T-helper 1 cell treated with Interleukin-12 subunit alpha and Interleukin-12 subunit beta and Interleukin-4 antibody, amounts not matched to agents 30 ng/mL and 1 ng/mL, for 36 hours (primary cell): ENCODE results near the gene CADM2. TPM values are rescaled to one million over a fixed set of nuclear protein-coding genes. Genes with fewer than 3 reads are reported as not detected.
"Not testable (repeated sequence)": the region's sequence is repeated elsewhere in the genome, so short reads cannot be mapped to it uniquely, and the experiment has no call there.

Experiments
- intact Hi-C: fragments of 100-400 bp; cut with micrococcal nuclease; formaldehyde crosslinking; loops from one replicate; pipeline ENCODE4 v1.15.1; 2024
- total RNA-seq: library from RNA; stranded (reverse); gene quantifications from 2 replicates; pipeline ENCODE4 v1.2.3, GENCODE V29; 2022

CADM2 gene
- total RNA-seq, 1 donor from 2014 or later: not detected

- intact Hi-C loops: no loop called here
These were observed 931.3 kb downstream of the CADM2 start for GRCh38 chr3:85890043-85890555.

DNA sequence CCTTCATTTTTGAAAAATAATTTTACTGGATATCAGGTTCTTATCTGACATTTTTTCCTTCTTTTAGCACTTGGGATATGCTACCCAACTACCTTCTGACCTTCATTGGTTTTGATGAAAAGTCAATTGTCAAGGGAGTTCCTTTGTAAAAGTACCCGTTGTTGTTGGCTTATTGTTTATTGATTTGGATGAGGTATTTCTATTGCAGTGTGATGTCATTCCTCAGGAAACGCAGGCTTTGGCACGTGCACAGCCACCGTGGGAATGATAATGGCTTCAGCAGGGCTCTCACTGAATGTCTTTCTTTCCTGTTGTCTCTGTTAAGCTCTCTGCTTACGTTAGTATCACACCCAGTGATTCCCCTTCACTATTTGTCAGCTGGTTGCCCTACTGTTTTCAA is 944.6 kb downstream of the CADM2 start:
- intact Hi-C loops: no loop called here

- intact Hi-C loops: no loop called here
These were observed 954.2 kb downstream of the CADM2 start for GRCh38 chr3:85912980-85913379.

- intact Hi-C loops: no loop called here
These were observed 963.6 kb downstream of the CADM2 start for GRCh38 chr3:85922374-85922773.

GRCh38 chr3:85930718-85931117 is 971.9 kb downstream of the CADM2 start:
- intact Hi-C loops: no loop called here

- intact Hi-C loops: no loop called here
These were observed 974.5 kb downstream of the CADM2 start for GRCh38 chr3:85933326-85933725.

DNA sequence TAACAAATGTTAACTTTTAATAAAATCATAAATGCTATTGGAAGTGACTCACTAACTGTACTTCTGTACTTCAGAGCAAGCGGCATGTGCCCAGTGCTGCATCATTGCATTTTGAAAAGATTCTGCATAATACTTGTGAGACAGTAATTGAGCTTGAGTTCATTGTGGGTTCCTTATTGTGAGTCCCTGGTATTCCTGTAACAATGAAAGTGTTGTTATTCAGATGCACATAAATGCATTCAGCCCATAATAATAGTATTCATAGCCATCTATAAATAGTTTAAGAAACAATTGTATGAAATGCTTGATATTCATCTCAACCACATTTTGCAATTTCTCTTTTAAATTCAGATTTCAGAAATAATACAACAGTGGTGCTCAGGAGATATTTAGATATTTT is 976.4 kb downstream of the CADM2 start:
- intact Hi-C loops: no loop called here

DNA sequence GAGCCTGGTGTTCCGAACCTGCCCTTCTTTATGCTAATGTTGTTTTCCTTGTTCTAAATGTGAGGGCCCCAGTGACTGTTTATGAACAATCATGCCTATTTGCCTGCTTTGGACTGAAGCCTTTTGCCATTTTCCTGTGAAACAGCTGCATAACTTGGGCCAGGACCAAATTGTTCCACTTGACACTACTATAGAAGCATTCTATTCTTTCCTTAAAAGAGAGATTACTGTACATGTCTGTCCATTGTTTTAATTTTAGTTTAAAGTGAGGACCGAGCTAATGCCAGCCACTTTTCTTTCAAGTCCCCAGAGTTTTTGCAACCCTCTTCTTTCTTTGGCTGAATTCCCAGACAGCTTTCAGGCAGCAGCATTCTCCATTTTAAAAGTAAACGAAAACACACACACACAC is 980.3 kb downstream of the CADM2 start:
- intact Hi-C loops: no loop called here

- intact Hi-C loops: no loop called here
These were observed 991.6 kb downstream of the CADM2 start for GRCh38 chr3:85950435-85950834.

- intact Hi-C loops: no loop called here
These were observed 1002.0 kb downstream of the CADM2 start for GRCh38 chr3:85960793-85961192.

DNA sequence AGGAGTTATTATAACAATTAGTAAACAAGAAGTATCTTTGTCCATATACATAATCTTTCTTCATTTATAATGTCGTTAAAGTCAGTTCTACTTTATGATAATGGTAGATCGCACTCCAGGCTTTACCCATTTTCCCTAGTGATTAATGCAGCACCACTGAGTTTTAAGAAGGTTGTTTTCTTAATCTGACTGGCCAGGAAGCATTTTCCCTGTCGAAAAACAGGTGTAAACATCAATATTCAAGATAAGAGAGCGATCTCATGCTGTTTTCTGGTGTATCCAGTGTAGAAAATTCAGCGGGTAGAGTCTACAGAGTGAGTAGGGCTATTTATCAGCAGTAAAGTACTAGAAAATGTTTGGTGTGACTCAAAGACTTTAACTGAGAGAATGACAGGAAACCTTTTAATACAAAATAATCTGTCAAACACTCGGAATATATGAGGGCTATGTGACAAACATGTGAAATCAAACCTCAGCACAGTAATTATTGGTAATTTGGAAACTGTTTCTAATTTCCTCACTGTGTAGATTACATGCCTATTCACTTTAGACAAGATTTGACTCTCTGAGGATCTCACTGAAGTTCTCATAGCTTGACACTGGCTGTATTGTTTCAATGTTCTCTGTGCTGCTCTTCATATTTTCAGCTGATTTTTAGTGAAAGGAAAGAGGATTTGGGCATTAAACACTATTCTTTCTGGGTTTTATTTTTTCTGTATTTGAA is 1019.0 kb downstream of the CADM2 start:
- intact Hi-C loops: no loop called here

- intact Hi-C loops: no loop called here
These were observed 1020.2 kb downstream of the CADM2 start for GRCh38 chr3:85979034-85979433.

DNA sequence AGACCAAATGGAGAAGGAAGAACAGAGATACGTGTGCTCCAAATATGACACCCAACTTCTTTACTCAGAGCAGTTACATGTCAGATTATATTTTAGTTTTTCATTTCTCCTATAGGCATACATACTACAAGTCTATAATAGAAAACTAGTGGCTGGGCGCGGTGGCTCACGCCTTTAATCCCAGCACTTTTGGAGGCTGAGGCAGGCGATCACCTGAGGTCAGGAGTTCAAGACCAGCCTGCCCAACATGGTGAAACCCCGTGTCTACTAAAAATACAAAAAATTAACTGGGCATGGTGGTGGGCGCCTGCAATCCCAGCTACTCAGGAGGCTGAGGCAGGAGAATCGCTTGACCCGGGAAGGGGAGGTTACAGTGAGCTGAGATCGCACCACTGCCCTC is 1030.8 kb downstream of the CADM2 start:
- intact Hi-C loops: not testable (repeated sequence)

GRCh38 chr3:86029590-86029989 is 1070.8 kb downstream of the CADM2 start:
- intact Hi-C loops: no loop called here

GRCh38 chr3:86037916-86038315 is 1079.1 kb downstream of the CADM2 start:
- intact Hi-C loops: no loop called here

DNA sequence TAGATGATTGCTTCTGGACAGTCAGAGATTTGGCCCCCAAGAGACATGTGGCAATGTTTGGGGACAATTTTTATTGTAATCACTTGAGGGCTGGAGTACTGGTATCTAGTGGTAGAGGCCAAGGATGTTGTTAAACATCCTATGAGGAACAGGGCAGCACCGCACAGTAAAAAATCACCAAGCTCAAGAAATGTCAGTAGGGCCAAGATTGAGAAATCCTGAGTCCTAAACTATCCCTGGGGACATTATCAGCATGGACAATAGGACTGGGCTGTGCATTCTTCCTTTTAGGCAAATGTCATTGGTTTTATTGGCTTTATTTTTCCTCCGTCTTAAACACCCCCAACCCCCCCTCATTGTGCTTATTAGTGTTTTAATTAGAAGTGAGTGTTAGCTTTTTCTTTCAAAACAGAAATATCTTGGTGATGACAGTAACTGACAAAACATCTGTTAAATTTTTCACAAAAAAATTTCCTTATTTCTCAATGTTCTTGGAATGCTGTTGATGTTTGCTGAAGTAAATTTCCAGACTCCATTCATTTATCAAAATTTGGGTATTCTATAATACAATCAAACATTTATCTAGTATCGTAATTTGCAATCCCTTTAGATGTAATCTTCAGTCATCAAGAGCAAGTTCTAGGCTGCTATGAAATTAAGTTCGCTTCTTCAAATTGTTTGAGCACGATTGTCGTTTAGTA is 1087.8 kb downstream of the CADM2 start:
- intact Hi-C loops: no loop called here

DNA sequence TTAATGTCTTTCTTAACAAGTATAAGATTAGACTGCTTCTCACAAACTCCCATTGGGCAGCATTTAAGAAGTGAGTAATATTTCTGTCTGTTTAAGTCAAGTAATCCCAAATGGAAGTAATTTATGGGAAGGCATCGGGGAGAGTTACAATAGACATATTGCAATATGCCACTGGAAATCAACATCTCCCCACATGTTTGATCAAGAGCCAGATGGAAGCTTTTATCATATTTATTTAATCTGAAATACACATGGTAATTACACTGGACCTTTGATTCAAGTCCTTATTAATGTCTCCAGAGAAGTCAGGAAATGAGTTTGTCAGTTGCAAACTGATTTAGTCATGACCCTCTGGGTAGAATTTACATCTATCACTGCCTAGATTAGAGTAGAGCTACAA is 1088.4 kb downstream of the CADM2 start:
- intact Hi-C loops: no loop called here

DNA sequence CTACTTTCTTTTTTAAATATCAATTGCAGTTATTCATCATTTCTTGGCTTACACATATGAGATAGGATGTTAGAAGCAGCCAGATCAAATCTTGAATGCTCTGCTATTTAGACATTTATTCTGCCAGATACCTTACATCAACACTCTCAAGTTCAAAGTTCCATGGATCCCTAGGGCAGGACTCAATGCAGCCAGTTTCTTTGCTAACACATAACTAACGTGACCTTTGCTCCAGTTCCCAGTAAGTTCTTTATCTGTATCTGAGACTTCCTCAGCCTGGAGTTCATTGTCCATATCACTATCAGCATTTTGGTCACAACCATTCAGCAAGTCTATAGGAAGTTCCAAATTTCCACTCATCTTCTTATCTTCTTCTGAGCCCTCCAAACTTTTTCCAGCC is 1092.3 kb downstream of the CADM2 start:
- intact Hi-C loops: no loop called here

GRCh38 chr3:86056032-86056431 is 1097.2 kb downstream of the CADM2 start:
- intact Hi-C loops: no loop called here

GRCh38 chr3:86056962-86057361 is 1098.2 kb downstream of the CADM2 start:
- intact Hi-C loops: no loop called here

DNA sequence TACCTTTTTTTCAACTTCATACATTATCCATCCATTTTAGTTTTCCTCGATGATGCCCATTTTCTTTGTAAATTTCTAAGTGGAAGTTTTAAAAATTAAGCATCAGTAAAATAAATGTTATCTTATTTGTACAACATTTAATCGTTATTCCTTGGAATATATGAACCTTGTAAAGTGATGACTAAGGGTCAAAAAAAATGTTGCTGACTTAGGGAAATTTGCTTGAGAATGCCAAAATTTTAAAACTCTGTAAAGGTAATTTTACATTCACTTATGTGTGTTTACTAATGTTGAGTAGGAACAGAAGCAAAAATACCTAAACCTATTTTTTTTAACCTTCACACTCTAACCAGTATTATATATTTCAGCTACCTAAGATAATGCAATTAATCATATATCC is 1115.0 kb downstream of the CADM2 start:
- intact Hi-C loops: no loop called here

DNA sequence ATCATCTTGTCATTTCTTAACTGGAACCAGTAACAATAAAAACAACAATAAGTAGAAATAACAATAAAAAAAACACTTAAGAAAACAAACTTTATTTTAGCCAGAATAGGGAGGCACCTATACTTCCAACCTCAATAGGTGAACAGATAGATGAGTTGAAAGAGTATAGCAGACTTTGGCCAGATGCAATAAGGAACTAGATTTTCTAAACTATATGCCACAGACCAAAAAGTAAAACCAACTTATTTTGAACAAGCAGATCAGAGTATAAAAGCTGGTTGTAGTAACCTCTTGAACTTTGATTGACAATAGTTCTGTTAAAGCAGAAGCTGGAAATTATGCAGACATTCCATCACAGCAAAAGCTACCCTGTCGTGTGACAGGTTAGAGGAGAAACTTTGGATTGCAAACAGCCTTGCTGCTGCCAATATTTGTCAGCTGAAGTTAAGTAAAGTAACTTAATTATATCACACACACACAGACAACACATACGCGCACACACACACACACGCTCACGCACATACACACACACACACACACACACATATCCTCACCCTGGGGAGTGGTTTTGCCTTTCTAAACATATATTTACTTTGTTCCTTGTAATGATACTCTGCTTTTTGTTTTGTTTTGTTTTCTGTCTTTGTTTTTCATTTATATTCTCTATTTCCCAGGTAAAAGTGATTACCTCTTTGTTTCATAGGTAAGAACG is 1128.5 kb downstream of the CADM2 start:
- intact Hi-C loops: no loop called here
